ENCODE results near the gene CYP21A2.
"Not testable (repeated sequence)": the region's sequence is repeated elsewhere in the genome, so short reads cannot be mapped to it uniquely, and the experiment has no call there.

Gene CYP21A2

DNA sequence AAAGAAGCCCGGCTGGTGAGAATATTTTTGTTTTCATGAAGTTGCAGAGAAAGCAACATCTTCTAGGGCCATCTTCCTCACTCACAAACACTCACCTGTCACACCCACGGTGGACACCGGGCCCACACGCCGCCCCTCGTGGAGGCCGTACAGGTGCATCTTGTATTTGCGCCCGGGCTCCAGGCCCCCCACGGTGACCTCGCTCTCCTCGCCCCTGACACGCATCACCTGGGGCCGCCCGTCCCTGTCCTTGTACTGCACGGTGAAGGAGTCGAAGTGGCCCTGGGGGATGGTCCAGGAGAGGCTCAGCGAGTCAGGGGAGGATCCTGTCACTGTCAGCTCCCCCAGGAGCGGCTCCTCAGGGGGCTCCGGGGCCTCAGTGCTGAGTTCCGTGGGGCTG, 17.5 kb downstream of the CYP21A2 start:
- not testable (repeated sequence) for DNase-seq

DNA sequence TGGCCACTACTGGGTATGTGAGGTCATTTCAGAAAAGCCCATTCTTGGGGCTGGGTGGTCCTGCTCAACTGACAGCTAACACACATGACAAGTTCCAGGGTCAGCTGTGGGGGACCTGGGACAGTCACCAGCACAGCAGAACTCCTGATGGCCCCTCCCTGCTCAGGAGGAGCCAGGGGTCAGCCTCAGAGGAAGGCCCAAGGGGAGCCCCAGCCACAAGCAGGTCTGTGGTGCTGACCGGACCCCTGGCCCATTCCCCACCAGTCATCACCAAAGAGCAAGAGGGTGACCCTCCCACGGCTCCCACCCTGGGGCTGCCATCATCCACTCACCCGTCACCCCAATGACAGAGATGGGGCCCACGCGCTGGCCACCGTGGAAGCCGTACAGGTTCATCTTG, 18.0 kb downstream of the CYP21A2 start:
- DNase-seq = no peak

DNA sequence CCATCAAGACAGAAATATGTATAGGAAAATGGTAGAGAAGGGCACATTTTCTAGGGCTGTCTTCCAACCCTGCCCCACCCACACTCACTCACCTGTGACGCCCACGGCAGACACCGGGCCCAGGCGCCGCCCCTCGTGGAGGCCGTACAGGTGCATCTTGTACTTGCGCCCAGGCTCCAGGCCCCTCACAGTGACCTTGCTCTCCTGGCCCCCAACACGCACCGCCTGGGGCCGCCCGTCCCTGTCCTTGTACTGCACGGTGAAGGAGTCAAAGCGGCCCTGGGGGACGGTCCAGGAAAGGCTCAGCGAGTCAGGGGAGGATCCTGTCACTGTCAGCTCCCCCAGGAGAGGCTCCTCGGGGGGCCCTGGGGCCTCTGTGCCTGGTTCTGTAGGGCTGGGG, 19.8 kb downstream of the CYP21A2 start:
- DNase-seq = no peak

DNA sequence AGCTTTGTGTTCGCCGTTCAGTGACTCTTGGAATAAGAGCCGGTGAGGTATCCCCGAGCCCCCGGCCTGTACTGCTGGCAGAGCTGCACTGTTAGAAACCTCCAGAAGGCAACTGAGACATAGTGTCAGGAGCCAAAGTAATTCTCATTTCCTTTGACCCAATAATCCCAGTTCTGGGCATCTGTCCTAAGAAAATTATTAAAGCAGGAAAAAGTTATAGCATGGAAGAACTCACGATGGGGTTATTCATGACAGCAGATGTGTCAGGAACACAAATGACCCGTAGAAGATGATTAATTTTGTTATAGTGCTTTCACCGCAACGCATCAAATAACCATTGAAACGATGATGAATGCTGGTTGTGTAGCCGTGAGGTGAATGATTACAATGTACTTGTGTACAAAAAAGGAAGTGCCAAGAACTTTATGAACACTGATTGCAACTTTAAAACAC, 20.3 kb downstream of the CYP21A2 start:
- no peak for DNase-seq

DNA sequence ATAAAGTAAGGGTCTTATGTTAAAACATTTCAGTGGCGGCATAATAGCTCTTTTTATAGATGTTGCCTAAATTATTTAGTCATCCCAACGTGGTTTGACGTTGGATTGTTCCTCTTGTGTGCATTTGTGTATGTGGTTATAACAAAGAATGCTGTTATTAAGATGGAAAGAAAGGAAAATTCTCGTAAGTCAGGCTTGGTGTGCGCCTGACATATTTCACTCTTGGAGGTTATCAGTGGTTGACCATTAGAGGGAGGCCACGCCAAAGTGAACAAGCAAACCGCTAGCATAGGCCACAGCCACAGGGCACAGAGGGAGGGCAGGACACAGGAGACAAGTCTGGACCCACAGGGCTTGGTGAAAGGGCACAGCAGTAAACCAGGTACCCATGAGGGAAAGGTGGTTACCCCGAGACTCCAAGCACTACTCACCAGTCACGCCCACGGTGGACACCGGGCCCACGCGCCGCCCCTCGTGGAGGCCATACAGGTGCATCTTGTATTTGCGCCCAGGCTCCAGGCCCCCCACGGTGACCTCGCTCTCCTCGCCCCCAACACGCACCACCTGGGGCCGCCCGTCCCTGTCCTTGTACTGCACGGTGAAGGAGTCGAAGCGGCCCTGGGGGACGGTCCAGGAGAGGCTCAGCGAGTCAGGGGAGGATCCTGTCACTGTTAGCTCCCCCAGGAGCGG, 22.9 kb downstream of the CYP21A2 start:
- DNase-seq = no peak

DNA sequence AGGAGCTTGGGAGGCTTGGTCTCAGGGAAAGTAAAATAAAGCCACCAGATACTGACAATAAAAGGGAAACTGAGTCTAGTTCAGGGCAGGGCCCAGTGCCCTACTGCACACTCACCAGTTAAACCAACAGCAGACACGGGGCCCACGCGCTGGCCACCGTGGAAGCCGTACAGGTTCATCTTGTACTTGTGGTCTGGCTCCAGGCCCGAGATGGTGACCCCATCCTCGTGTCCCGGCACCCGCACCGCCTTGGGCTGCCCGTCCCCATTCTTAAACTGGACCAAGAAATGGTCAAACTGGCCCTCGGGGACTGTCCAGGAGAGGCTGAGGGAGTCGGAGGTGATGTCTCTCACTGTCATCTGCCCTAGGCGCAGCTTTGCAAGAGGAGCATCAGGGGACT, 26.5 kb downstream of the CYP21A2 start:
- DNase-seq = no peak

DNA sequence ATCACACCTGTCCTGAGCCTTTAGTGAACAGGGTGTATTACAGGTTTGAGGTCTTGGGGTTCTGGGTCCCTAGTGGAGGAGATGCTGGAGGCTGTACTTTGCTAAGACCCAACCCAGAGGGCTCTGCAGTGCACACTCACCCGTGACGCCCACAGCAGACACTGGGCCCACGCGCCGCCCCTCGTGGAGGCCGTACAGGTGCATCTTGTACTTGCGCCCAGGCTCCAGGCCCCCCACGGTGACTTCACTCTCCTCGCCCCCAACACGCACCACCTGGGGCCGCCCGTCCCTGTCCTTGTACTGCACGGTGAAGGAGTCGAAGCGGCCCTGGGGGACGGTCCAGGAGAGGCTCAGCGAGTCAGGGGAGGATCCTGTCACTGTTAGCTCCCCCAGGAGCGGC, 29.3 kb downstream of the CYP21A2 start:
- DNase-seq = not testable (repeated sequence)

DNA sequence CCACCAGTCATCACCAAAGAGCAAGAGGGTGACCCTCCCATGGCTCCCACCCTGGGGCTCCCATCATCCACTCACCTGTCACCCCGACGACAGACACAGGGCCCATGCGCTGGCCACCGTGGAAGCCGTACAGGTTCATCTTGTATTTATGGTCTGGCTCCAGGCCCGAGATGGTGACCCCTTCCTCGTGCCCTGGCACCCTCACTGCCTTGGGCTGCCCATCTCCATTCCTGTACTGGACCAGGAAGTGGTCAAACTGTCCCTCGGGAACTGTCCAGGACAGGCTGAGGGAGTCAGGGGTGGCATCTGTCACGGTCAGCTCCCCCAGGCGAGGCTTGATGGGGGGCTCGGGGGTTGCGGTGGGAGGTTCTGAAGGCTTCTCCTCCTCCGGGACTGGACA, 30.1 kb downstream of the CYP21A2 start:
- DNase-seq = not testable (repeated sequence)

DNA sequence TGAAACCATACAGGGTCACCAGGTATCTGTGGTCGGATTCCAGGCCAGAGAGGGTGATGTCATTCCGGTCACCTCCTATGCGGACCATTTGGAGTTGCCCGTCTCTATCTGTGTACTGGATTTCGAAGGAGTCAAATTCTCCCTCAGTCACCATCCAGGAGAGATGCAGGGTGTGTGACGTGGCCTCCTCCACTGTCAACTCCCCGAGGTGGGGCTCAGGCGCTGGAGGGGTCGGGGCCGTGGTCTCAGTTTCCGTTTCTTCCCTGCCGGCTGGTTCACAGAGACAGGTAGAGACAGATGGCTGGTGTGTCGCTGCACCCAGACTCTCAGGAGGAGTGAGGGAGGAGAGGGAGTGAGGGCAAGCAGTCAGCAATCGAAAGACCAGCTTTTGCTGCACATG, 30.7 kb downstream of the CYP21A2 start:
- no peak for DNase-seq

DNA sequence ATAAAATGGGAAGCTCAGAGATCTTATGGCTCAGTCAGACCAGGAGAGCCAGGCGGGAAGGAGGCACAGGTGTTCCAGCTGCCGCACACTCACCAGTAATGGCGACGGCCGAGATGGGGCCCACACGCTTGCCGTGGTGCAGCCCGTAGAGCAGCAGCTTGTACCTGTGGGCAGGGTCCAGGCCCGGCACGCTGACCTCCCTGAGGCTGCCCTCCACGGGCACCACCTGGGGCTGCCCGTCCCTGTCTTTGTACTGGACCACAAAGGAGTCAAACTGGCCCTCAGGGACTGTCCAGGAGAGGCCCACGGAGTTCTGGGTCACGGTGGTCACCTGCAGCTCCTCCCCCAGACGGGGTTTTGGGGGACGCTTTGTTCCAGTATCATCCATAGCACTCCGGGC, 31.2 kb downstream of the CYP21A2 start:
- DNase-seq = no peak

DNA sequence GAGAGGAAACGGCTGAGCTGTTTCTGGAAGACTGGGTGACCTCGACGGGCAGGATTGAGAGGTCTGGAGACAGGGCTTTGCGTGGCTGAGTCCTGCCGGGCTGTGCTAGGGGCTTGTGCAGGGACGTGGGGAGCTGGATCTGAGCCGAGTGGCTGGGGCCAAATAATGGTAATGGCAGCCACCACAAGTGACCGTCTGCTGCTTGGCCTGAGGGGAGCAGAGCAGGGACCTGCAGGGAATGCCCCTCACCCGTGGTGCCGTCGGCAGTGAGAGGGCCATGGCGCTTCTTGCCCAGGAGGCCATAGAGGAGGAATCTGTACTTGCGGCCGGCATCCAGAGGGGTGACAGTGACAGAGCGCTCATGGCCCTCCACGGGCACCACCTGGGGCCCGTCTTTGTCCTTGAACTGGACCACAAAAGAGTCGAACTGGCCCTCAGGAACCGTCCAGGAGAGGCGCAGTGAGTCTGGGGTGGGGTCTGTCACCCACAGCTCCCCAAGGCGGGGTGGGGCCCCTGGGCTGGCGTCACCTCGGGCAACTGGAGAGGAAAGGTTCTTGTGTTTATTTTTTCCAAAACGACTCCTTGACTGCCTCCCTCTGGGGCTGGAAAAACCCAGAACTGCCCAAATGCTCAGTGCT, 31.8 kb downstream of the CYP21A2 start:
- no peak for DNase-seq

DNA sequence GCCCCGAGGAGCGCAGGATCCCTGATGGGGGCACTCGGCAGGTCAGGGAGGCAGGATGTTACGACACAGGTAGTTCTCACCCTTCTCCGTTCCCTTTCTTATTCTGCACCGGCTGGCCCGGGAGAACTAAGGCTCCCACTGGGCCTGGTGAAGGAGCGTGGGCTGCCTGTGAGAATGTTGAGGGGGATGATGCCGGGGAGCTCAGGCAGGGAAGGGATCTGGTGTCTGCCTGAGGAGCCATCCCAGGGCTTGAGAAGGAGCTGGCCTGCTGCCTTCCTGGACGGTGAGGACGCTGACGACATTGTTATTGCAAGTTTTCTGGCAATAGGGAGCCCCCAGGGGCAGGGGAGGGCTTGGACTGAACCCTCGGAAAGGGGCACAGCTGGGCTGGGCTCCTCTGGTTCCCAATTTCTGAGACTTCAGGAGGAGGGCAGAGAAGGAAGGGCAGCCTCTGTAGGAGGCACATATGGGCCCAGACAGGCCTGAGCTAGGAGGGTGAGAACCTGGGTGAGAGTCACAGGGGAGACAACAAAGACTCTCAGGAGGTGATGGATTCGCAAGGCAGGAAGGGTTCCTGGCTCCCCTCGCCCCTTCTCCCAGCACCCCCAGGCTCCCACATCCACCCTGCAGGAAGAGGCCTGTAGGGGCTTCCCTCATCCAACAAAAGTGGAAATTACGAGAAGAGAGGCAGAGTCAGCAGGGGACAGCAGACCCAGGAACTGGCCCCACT, 32.8 kb downstream of the CYP21A2 start:
- no peak for DNase-seq

DNA sequence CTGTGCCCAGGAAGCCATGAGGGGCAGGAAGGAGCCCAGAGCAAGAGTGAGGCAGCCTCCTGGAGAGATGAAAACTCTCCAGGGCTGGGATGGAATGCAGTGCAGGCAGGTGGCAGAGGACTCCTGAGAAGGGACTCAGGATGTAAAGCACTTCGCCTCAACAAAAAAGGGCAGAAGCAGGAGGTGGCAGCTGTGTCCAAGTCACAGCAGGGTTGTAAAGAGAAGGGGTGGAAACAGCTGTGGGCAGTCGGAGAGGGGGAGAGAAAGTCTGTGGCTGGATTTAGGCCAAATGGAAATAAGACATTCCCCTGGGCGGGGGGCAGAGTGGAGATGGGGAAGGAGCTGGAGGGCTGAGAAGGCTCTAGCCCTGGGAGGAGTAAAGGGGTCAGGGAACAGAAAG, 34.9 kb downstream of the CYP21A2 start:
- no peak for DNase-seq

DNA sequence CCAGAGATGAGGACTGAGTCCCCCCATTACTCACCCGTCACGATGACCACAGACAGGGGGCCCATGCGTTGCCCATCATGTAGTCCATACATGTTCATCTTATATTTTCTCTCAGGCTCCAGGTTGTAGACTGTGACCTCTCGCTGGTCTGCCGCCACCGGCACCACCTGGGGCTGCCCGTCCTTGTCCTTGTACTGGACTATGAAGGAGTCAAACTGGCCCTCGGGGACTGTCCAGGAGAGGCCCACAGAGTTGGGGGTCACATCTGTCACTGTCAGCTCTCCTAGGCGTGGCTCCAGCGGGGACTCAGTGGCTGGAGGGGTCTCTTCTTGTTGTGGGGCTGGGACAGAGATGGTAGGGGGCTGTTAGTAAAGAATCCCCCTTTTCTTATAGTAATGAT, 35.4 kb downstream of the CYP21A2 start:
- no peak for DNase-seq

DNA sequence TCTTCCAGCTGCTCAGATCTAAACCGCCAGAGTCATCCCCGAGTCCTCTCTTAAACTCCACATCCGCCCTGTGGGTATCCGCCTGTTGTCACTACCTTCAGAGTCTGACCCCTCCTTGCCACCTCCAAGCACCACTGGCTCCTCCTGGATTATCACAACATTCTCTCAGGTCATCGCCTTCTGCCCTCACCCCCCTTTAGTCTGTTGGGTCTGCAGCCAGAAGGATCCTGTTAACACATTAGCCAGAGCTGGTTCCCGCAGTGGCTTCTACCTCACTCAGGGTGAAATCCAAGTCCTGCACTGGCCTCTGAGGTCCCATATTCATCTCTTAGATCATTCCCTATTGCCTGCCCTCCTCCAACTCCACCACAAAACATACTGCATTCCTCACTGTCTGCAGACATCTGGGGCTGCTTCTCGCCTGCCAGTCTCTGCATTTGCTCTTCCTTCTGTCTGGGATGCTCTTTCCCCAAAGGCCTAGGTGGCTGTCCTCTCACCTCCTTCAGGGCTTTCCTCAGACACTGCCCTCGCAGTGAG, 36.8 kb downstream of the CYP21A2 start:
- no peak for DNase-seq

DNA sequence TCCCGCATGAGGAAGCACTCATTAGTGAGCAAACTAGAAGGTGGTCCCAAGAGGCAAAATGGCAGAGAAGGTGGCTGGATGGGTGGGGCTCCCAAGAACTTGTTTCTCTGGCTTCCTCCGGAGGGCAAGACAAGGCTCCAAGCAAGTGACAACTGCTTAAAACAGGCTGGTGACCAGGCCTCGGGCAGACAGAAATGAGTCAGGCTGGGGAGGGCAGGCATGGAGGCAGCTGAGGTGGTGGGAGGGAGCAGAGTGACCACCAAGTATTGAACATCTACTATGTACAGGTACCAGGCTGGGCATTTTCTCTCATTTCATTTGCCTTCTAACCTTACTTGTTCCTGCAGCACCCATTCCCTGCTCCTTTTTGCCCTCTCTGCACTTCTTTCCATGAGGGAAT, 37.6 kb downstream of the CYP21A2 start:
- DNase-seq = no peak

DNA sequence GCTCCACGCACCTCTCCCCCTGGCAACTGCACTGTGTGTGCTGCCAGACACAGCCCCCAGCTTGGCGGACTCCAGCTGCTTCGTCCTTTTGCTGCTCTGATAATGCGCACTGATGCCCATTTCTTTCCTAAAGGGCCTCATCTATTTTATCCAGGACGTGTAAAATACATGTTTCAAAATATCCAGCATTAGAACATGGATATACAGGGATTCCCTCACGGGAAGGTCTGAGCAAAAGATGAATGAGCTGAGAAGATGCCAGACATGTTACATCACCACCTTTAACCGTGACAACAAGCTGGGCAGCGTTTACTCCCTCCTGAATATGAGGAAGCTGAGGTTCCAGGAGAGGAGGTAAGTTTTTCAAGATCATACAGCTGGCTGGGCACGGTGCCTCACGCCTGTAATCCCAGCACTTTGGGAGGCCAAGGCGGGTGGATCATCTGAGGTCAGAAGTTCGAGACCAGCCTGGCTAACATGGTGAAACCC, 38.1 kb downstream of the CYP21A2 start:
- DNase-seq = peak; percentile 10 to 11

DNA sequence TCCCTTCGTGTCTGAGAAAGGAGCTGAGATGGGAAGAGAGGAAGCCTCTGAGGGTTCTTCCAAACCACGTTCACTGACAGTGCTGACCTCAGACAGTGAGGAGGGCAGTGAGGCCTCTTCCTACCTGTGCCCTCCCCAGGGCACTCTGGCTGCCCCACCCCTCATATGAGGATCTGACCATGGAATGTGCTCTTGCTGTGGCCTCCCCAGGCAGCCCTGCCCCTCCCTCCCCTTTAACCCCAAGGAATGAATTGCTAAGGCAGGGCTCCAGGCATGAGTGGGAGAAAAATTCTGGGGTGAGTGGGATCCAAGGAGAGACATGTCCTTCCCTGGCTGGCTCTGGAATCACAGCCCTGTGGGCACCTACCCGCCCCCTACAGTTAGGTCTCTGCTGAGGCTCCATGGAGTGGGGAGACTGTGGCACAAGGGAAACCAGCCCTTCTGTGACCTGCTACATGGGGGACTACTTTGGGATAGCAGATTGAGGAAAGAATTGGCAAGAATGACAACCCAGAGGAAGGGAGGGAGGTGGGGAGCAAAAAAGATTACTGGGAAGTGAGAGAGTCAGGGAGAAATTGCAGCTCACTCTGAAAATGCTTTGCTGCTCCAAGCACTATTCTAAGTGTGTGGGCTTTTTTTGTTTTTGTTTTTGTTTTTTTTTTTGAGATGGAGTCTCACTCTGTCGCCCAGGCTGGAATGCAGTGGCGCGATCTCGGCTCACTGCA, 41.5 kb downstream of the CYP21A2 start:
- DNase-seq = no peak

DNA sequence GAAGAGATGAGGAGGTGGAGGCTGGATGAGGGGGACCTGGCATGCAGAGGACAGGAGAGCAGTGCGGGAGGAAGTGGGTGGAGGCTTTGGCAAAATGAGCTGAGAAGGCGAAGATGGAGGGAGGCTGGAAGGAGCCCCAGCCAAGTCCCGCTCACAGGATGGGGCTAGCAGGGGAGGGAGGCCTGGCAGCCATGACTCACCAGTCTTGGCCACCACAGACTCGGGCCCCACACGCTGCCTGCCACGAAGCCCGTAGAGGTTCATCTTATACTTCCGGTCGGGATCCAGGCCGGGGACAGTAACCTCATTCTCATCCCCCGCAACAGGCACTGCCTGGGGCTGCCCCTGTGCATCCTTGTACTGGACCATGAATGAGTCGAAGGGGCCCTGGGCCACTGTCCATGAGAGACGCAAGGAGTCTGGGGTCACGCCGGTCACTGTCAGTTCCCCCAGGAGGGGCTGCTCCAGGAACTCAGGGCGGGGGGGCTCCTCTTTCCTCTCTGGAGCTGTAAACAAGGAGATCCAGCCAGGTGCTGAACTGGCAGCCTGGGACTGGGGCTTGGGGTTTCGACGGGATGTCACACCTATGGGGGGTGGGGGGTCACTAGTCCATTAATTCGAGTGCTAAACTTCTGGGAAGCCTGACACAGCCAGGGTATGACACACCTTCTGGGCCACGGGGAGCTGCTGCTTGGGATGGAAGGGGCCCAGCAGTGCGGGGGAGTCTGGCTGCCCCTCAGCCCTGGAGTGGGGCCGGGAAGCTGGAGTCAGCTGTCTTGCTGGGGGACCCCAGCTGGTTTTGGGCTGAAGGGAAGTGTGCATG, 43.2 kb downstream of the CYP21A2 start:
- DNase-seq = no peak

DNA sequence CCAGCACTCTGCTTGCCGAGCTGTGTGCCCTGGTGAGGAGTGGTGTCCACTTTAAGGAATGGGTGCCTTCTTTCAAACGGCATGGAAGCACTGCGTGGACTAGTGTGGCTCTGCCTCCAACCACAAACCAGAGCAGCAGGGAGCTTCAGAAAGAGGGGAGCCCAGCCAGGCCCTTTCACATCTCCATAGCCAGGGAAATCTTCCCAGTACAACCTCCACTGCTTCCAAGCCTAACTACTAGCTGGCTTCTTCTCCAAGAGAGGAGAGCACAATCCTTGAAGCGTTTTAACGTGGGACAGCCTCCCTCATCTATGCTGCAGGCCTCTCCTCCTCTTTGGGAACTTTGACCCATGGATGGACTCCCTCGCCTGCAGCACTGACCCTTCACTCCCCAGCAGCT, 44.3 kb downstream of the CYP21A2 start:
- no peak for DNase-seq

DNA sequence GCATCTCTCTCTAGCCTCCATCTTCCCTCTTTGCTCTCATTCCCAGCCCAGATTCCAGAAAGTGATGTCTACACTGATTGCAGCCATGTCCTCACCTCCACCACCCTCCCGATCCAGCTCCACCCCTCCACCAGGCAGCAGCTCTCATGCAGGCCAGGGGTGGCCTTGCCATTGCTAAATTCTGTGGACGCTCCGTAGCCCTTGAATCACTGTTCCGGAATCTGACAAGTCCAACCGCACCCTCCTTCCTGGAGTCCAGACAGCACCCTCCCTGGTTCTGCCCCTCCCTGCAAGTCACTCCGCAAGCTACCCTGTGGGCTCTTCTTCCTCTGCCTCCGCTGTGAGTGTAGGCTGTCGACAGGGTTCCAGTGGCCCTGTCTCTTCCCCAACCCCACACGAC, 44.7 kb downstream of the CYP21A2 start:
- no peak for DNase-seq

All from AML-193 (cell line).